Loucy (cell line): Measurements from ENCODE around the gene DMWD.

Experiments
- H2AFZ ChIP-seq: fragments of 200-600 bp; sonication (generic); 2 replicates; pipeline ENCODE4 v1.6.0; 2016; ENCODE audit warnings: antibody characterized with exemption, mild to moderate bottlenecking, low read length, moderate library complexity
- H3F3A ChIP-seq: fragments of 200-600 bp; 2 replicates; pipeline ENCODE4 v1.6.0; 2016; ENCODE audit warnings: antibody characterized with exemption, low read depth, mild to moderate bottlenecking
- H3K27me3 ChIP-seq: fragments of 200-600 bp; sonication (generic); 2 replicates; pipeline ENCODE4 v1.6.1; 2014; ENCODE audit warnings: low read length, mild to moderate bottlenecking; ENCODE audit not compliant: insufficient read depth, poor library complexity, severe bottlenecking
- H3K36me3 ChIP-seq: fragments of 200-600 bp; sonication (generic); 2 replicates; pipeline ENCODE4 v1.6.1; 2016; ENCODE audit warnings: low read length; ENCODE audit not compliant: insufficient read depth
- H3K4me1 ChIP-seq: fragments of 200-600 bp; sonication (generic); 2 replicates; pipeline ENCODE4 v1.5.1; 2014; ENCODE audit warnings: low read length, mild to moderate bottlenecking; ENCODE audit not compliant: insufficient read depth, poor library complexity, severe bottlenecking
- H3K4me2 ChIP-seq: fragments of 200-600 bp; sonication (generic); 2 replicates; pipeline ENCODE4 v1.6.0; 2014; ENCODE audit warnings: antibody characterized with exemption, low read length, low read depth, mild to moderate bottlenecking; ENCODE audit not compliant: poor library complexity, severe bottlenecking
- H3K4me3 ChIP-seq: fragments of 200-600 bp; sonication (generic); 2 replicates; pipeline ENCODE4 v1.5.1; 2014; ENCODE audit warnings: low read length, mild to moderate bottlenecking, mixed read lengths; ENCODE audit not compliant: poor library complexity, severe bottlenecking
- H3K79me2 ChIP-seq: fragments of 200-600 bp; sonication (generic); 2 replicates; pipeline ENCODE4 v1.6.1; 2014; ENCODE audit warnings: low read length; ENCODE audit not compliant: insufficient read depth
- H3K9ac ChIP-seq: fragments of 200-600 bp; sonication (generic); 2 replicates; pipeline ENCODE4 v1.6.0; 2014; ENCODE audit warnings: mild to moderate bottlenecking, low read depth, low read length, moderate library complexity; ENCODE audit not compliant: poor library complexity, severe bottlenecking
- H3K9me2 ChIP-seq: fragments of 200-600 bp; sonication (generic); replicated peaks from 2 replicates; pipeline ENCODE4 v1.6.1; 2016; ENCODE audit warnings: low read depth, low read length, mixed read lengths
- H3K9me3 ChIP-seq: fragments of 200-600 bp; sonication (generic); 2 replicates; pipeline ENCODE4 v1.6.1; 2014; ENCODE audit warnings: mild to moderate bottlenecking, antibody characterized with exemption, low read length, low read depth; ENCODE audit not compliant: insufficient read depth
- H4K20me1 ChIP-seq: fragments of 200-600 bp; sonication (generic); 2 replicates; pipeline ENCODE4 v1.6.0; 2014; ENCODE audit warnings: antibody characterized with exemption, low read length, mild to moderate bottlenecking; ENCODE audit not compliant: insufficient read depth, poor library complexity, severe bottlenecking
- EZH2phosphoT487 ChIP-seq: fragments of 200-600 bp; IDR thresholded peaks from 2 replicates; pipeline ENCODE4 v1.6.1; 2018; ENCODE audit warnings: antibody characterized with exemption, mild to moderate bottlenecking, moderate library complexity, borderline replicate concordance
- TF ChIP-seq, protein P1 (sequence below): fragments of 200-600 bp; sonication (generic); conservative IDR thresholded peaks from 2 replicates; pipeline ENCODE4 v1.5.1; 2014; ENCODE audit warnings: mild to moderate bottlenecking, antibody characterized with exemption, low read length

DMWD gene

DNA sequence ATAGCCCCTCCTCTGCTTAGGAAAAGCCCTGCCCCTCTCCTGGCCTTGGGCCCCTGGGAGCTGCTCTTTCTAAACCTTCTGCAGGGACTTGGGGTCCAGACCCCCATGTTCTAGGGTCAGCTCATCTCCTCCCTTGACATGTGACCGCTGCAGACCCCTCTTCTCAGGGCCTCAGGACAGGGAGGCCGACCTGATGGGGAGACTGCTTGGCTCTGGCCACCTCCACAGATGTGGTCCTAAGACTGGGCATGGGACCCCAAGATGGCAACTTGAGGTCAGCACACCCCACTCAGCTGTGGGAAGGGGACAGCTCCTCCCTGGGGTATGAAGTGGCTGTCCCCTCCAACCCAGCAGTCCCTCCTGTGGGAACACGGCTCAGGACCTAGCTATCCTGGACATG, 19.7 kb downstream of the DMWD start:
- Histone ChIP-seq H3K9ac (no peak overlapping the region), H3K36me3 (no peaks in the 10 kb centered on the region), H3K27me3 (no peaks in the 10 kb centered on the region), H3K4me3 (no peak overlapping the region), H3K79me2 (peaks cover 5% of the 10 kb centered on the region), H3K4me1 (peaks cover 5% of the 10 kb centered on the region), H3K9me2 (no peaks in the 10 kb centered on the region), H2AFZ (no peak overlapping the region), H3F3A (no peaks in the 10 kb centered on the region), H3K9me3 (no peaks in the 10 kb centered on the region), H3K4me2 (no peak overlapping the region), H4K20me1 (no peaks in the 10 kb centered on the region)
- no peak for TF ChIP-seq EZH2phosphoT487
- TF ChIP-seq, protein P1, sequence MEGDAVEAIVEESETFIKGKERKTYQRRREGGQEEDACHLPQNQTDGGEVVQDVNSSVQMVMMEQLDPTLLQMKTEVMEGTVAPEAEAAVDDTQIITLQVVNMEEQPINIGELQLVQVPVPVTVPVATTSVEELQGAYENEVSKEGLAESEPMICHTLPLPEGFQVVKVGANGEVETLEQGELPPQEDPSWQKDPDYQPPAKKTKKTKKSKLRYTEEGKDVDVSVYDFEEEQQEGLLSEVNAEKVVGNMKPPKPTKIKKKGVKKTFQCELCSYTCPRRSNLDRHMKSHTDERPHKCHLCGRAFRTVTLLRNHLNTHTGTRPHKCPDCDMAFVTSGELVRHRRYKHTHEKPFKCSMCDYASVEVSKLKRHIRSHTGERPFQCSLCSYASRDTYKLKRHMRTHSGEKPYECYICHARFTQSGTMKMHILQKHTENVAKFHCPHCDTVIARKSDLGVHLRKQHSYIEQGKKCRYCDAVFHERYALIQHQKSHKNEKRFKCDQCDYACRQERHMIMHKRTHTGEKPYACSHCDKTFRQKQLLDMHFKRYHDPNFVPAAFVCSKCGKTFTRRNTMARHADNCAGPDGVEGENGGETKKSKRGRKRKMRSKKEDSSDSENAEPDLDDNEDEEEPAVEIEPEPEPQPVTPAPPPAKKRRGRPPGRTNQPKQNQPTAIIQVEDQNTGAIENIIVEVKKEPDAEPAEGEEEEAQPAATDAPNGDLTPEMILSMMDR = no peak

DNA sequence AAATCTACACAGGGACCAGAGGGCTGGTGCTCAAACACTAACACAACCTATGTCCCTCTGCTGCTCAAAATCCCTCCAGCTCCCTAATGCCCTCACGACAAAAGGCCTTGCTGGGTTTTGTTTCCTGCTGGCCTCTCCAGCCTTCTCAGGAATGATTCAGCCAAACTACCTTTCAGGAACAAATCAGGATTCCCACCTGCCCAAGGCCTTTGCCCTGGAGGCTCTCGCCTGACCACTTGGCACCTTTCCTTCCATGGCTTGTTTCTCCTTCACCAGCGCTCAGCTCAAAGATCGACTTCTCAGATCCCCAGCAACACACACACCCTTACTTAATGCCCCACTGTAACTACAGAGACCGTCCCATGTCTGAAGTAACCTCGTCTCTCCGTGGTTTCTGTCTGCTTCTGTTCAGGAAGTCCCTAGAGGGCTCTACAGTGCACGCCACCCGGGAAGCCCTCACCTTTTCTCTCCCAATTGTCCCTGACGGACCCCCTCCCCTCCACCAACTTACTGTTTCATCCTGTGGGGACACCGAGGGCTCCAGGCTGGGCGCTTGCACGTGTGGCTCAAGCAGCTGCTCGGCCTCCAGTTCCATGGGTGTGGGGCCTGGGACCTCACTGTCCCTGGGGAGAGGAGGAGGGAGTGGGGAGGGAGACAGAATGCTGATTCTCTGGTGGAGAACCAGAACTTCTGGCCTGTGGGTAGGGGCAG, 20.4 kb downstream of the DMWD start:
- Histone ChIP-seq H3F3A (no peaks in the 10 kb centered on the region), H3K4me2 (no peak overlapping the region)

DNA sequence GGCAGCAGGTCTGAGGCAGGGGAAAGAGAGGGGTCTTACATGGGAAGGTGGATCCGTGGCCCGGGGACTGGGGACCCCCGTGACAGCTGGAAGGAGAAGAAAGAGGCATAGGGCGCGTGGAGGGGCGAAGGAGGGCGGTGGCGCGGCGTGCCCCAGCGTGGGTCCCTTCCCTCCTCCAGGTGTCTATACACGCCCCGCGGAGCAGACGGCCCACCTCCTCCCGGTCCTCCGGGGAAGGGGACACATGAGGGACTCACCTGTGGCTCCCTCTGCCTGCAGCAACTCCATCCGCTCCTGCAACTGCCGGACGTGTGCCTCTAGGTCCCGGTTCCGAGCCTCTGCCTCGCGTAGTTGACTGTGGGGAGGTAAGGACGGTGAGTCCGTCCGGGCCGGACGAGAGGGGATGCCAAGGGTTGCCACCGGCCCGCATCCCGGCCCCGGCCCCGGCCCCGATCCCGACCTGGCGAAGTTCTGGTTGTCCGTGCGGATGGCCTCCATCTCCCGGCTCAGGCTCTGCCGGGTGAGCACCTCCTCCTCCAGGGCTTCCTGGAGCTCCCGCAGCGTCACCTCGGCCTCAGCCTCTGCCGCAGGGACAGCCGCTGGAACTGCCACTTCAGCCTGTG, 21.2 kb downstream of the DMWD start:
- H3K4me2 ChIP-seq = peak overlapping the region; percentile 98
- peaks cover 5% of the 10 kb centered on the region for H3K4me1 ChIP-seq
- peak overlapping the region; percentile 85 for H3K4me3 ChIP-seq
- no peaks in the 10 kb centered on the region for H3K36me3 ChIP-seq
- H3K9ac ChIP-seq = peak overlapping the region; percentile 60
- TF ChIP-seq, protein P1 = no peak
- TF ChIP-seq EZH2phosphoT487 = no peak
- H3K79me2 ChIP-seq = peaks cover 9% of the 10 kb centered on the region
- no peaks in the 10 kb centered on the region for H3K9me3 ChIP-seq
- no peaks in the 10 kb centered on the region for H3K9me2 ChIP-seq
- H2AFZ ChIP-seq = no peak overlapping the region
- no peaks in the 10 kb centered on the region for H4K20me1 ChIP-seq
- no peaks in the 10 kb centered on the region for H3F3A ChIP-seq
- H3K27me3 ChIP-seq = no peaks in the 10 kb centered on the region

More for the DNA sequence above, 20.4 kb downstream of the DMWD start:
- Histone ChIP-seq H3K4me3 (no peak overlapping the region), H3K9me3 (no peaks in the 10 kb centered on the region), H3K36me3 (no peaks in the 10 kb centered on the region), H2AFZ (no peak overlapping the region), H3K27me3 (no peaks in the 10 kb centered on the region), H4K20me1 (no peaks in the 10 kb centered on the region), H3K79me2 (peaks cover 9% of the 10 kb centered on the region), H3K4me1 (peaks cover 5% of the 10 kb centered on the region), H3K9me2 (no peaks in the 10 kb centered on the region), H3K9ac (no peak overlapping the region)
- TF ChIP-seq, protein P1 = no peak
- TF ChIP-seq EZH2phosphoT487 = no peak
